ENCODE measurements around the gene CRKL. TPM values are rescaled to one million over a fixed set of nuclear protein-coding genes. Genes with fewer than 3 reads are reported as not detected.

CRKL gene
- total RNA-seq, 1 donor from 2014 or later, result 49.2 TPM

DNA sequence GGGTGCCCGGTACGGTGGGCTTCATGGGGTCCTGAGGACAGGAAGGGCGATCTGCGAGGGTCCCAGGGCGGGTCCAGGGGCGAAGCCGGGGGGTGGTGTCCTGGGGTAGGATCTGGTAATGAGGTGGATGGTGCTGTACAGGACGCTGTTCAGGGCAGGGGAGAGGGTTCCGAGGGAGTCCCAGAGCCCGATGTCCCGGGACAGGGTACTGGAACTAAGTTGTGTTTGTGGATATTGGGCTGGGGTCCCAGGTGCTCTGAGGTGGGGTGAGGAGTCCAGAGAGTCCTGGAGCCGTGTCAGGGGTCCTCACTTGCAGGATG is 65.3 kb downstream of the CRKL start:
- H3K27me3 Mint-ChIP-seq (ENCODE audit: low read depth), result peaks cover 2% of the 10 kb centered on the region
- peak overlapping the region; percentile 100 for H3K4me3 Mint-ChIP-seq (ENCODE audit: unreplicated experiment)
- H3K4me1 Mint-ChIP-seq (ENCODE audit: low read depth), result peaks cover 35% of the 10 kb centered on the region
- peak overlapping the region; percentile 90 for H3K27ac Mint-ChIP-seq (ENCODE audit: unreplicated experiment)
- H3K36me3 Mint-ChIP-seq (ENCODE audit: low read depth), result peaks cover 7% of the 10 kb centered on the region
- no peak for DNase-seq (ENCODE audit: low spot score)
- peaks cover 10% of the 10 kb centered on the region for H3K9me3 Mint-ChIP-seq (ENCODE audit: low read depth)
- no peak for TF ChIP-seq CTCF (IDR thresholded peaks at IDR 0.05)

DNA sequence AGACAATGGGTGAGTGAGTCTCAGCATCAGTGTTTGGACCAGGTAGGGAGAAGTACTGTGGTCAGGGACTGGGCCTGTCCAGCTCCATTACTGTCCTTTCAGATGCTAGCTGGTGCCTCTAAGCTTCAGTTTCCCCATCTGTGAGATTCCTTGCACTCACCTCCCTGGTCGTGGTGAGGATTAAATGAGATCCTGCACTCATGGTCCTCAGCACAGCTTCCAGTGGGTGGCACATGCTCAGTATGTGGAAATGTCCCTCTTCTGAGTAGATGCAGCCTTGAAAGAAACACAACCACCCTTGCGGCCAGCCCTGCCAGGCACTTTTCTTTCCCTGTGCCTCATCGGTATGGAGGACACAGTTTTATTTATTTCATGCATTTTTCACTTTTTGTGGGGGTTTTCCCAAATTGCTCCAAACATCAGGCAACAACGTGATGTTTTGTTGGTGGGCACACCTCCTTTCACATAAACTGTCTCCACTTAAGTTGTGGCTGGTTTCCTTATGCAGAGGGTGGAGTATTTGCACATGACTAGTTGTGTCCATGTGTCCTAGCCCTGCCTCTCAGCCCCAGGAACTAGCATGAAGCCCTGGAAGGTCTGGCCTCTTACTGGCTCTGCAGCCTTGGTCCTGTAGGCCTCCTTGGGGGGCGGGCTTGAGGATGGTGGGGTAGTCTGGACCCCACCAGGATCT is 66.0 kb downstream of the CRKL start:
- Mint-ChIP-seq H3K27ac (ENCODE audit: unreplicated experiment) (peak overlapping the region; percentile 90), H3K27me3 (ENCODE audit: low read depth) (peaks cover 2% of the 10 kb centered on the region), H3K9me3 (ENCODE audit: low read depth) (peaks cover 9% of the 10 kb centered on the region), H3K4me1 (ENCODE audit: low read depth) (peaks cover 35% of the 10 kb centered on the region), H3K36me3 (ENCODE audit: low read depth) (peaks cover 7% of the 10 kb centered on the region), H3K4me3 (ENCODE audit: unreplicated experiment) (peak overlapping the region; percentile 100)
- DNase-seq (ENCODE audit: low spot score), result no peak
- TF ChIP-seq CTCF (IDR thresholded peaks at IDR 0.05), result no peak

DNA sequence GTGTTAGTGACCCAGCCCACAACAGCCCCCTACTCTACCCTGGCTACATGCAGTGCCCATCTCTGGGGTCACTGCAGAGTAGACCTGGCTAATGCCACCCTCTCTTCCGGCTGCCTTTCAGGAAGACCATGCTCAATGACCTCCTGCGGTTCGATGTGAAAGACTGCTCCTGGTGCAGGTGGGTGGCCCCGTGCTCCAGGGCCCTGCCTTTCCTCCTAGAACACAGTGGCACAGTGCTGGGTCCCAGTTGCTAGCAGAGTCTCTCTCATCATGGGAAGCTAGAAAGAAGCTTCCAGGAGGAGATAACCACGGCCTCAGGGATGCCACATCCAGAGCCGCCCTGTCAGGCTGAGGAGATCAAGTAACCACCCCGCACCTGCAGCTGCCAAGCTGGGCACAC is 68.5 kb downstream of the CRKL start:
- H3K4me1 Mint-ChIP-seq (ENCODE audit: low read depth), result peaks cover 27% of the 10 kb centered on the region
- H3K27ac Mint-ChIP-seq (ENCODE audit: unreplicated experiment), result no peak overlapping the region
- H3K27me3 Mint-ChIP-seq (ENCODE audit: low read depth), result no peaks in the 10 kb centered on the region
- no peak for TF ChIP-seq CTCF (IDR thresholded peaks at IDR 0.05)
- H3K9me3 Mint-ChIP-seq (ENCODE audit: low read depth), result no peaks in the 10 kb centered on the region
- DNase-seq (ENCODE audit: low spot score), result no peak
- H3K4me3 Mint-ChIP-seq (ENCODE audit: unreplicated experiment), result no peak overlapping the region
- H3K36me3 Mint-ChIP-seq (ENCODE audit: low read depth), result peaks cover 10% of the 10 kb centered on the region

GRCh38 chr22:20986365-20986764 is 69.2 kb downstream of the CRKL start:
- H3K36me3 Mint-ChIP-seq (ENCODE audit: low read depth), result peaks cover 10% of the 10 kb centered on the region
- no peak for DNase-seq (ENCODE audit: low spot score)
- no peaks in the 10 kb centered on the region for H3K27me3 Mint-ChIP-seq (ENCODE audit: low read depth)
- no peak overlapping the region for H3K27ac Mint-ChIP-seq (ENCODE audit: unreplicated experiment)
- peaks cover 23% of the 10 kb centered on the region for H3K4me1 Mint-ChIP-seq (ENCODE audit: low read depth)
- H3K9me3 Mint-ChIP-seq (ENCODE audit: low read depth), result no peaks in the 10 kb centered on the region
- no peak for TF ChIP-seq CTCF (IDR thresholded peaks at IDR 0.05)
- no peak overlapping the region for H3K4me3 Mint-ChIP-seq (ENCODE audit: unreplicated experiment)

DNA sequence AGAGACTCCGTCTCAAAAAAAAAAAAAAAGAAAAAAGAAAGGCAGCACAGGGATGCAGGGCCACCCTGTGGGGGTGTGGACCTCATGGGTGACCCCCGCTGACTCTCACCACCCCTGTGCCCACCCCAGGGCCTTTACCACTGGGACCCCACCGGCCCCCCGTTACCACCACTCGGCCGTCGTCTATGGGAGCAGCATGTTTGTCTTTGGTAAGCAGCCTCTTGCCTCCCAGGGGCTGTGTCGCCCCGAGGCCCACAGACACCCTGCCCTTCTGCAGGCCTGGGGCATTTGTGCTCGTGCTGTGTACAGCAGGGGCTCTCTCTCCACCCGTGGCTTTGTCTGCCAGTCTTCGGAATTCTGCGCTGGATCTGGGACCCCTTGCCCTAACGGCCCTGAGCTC is 70.2 kb downstream of the CRKL start:
- Mint-ChIP-seq H3K27ac (ENCODE audit: unreplicated experiment) (no peak overlapping the region), H3K36me3 (ENCODE audit: low read depth) (peaks cover 10% of the 10 kb centered on the region), H3K4me1 (ENCODE audit: low read depth) (peaks cover 18% of the 10 kb centered on the region), H3K27me3 (ENCODE audit: low read depth) (no peaks in the 10 kb centered on the region), H3K4me3 (ENCODE audit: unreplicated experiment) (no peak overlapping the region), H3K9me3 (ENCODE audit: low read depth) (no peaks in the 10 kb centered on the region)
- no peak for TF ChIP-seq CTCF (IDR thresholded peaks at IDR 0.05)
- no peak for DNase-seq (ENCODE audit: low spot score)

Data from chondrocyte (in vitro differentiated cells).